Kidney epithelial cell (primary cell): ENCODE results near the gene ANKFN1. TPM values are rescaled to one million over a fixed set of nuclear protein-coding genes. Genes with fewer than 3 reads are reported as not detected.

Experiments used
- DNase-seq: peaks from one replicate; pipeline ENCODE4 v3.0.0-alpha.2; 2010; ENCODE audit warnings: low read depth
- H3K27me3 ChIP-seq: 2 replicates; pipeline ENCODE4 v1.6.0; 2011; ENCODE audit warnings: low read length; ENCODE audit not compliant: control insufficient read depth, insufficient read depth
- H3K36me3 ChIP-seq: 2 replicates; pipeline ENCODE4 v1.5.1; 2011; ENCODE audit warnings: low read length; ENCODE audit not compliant: control insufficient read depth, insufficient read depth
- H3K4me3 ChIP-seq: 2 replicates; pipeline ENCODE4 v1.5.1; 2011; ENCODE audit warnings: low read depth, mild to moderate bottlenecking, control low read depth, low read length
- total RNA-seq: library from RNA; depleted of rRNA; stranded (reverse); fragments of >200 nt; gene quantifications from 2 replicates; pipeline ENCODE4 v1.2.3, GENCODE V29; 2015
- TF ChIP-seq, protein P1 (sequence below): IDR thresholded peaks from 2 replicates; pipeline ENCODE4 v1.5.1; 2011; ENCODE audit warnings: mild to moderate bottlenecking, moderate library complexity, low read length, control low read depth, inconsistent platforms; ENCODE audit not compliant: insufficient read depth, poor library complexity, severe bottlenecking

Gene ANKFN1
- total RNA-seq, 1 donor from 2014 or later = not detected

DNA sequence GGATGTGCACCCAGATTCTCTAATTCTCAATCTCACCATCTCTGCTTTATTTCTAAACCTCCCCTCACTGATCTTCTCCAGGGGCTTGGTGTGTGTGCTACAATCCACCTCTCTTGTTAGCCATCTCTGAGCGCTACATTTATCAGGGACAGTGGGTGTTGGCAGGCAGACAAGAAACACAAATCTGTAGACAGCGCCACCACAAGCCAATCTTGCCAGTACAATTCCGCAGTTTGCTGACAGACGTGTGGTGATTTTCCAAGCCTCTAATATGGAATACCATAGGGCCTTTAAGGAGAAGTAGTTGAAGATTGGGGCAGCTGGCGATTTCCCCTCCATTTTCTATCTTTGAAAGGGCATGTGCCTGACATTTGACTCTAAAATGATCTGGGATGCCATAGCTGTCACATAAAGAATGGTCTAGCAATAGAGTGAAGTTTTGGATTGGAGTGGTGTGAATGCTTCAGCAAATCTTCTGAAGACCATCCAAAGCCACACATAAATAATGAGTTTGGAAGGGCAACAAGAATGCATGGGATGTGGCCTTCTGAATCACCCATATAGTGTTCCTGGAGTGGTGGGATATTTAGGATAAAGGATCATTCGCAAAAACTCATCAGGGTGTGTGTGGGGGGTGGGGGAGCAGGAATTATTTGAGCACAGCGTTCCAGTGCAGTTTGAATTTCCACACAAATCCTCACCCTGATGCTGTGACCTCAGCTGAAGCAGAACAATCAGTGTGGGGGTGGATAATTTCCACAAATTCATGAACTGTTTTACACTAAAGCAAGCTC, 12.0 kb upstream of the ANKFN1 start:
- no peak for DNase-seq
- Histone ChIP-seq H3K27me3 (no peaks in the 10 kb centered on the region), H3K4me3 (no peak overlapping the region), H3K36me3 (no peaks in the 10 kb centered on the region)
- TF ChIP-seq, protein P1, sequence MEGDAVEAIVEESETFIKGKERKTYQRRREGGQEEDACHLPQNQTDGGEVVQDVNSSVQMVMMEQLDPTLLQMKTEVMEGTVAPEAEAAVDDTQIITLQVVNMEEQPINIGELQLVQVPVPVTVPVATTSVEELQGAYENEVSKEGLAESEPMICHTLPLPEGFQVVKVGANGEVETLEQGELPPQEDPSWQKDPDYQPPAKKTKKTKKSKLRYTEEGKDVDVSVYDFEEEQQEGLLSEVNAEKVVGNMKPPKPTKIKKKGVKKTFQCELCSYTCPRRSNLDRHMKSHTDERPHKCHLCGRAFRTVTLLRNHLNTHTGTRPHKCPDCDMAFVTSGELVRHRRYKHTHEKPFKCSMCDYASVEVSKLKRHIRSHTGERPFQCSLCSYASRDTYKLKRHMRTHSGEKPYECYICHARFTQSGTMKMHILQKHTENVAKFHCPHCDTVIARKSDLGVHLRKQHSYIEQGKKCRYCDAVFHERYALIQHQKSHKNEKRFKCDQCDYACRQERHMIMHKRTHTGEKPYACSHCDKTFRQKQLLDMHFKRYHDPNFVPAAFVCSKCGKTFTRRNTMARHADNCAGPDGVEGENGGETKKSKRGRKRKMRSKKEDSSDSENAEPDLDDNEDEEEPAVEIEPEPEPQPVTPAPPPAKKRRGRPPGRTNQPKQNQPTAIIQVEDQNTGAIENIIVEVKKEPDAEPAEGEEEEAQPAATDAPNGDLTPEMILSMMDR = no peak

DNA sequence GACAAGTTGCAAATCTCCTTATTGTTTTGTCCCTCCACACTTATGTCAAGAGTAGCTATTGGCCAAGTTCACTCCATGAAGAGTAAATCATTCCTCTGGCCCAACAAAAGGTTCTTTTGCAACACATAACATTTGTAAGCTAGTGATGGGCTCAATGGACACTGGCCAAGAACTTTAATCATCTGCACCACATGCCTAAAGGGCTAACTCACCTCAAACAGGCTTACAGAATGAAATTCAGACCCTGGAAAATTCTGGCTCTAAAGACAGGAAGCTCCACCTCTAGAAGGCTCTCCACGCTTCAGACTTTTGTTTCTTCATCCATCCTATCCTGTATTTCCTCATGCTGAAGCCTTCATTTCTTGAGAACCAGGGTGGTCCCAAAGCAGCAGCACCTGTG, 10.9 kb upstream of the ANKFN1 start:
- Histone ChIP-seq H3K4me3 (no peak overlapping the region), H3K36me3 (no peaks in the 10 kb centered on the region), H3K27me3 (no peaks in the 10 kb centered on the region)
- TF ChIP-seq, protein P1 = no peak
- no peak for DNase-seq

DNA sequence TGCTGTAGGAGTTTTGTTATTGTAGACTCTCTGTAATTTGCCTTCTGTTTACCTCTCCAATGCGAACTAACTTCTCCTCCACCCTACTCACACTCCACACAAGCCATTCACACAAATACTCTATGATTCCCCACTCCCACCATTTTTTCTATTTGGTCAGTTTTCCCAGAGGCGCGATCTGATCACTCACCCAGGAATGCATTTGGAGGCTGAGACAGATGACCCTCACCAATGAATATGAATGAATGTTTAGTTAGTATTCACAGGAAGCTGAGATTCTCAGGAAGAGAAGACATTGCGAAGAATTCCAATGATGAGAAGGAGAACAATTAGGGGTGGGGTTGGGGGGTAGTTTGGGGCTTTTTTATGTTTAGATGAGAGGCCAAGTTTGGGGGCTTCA, 10.5 kb upstream of the ANKFN1 start:
- Histone ChIP-seq H3K4me3 (no peak overlapping the region), H3K36me3 (no peaks in the 10 kb centered on the region), H3K27me3 (no peaks in the 10 kb centered on the region)
- no peak for DNase-seq
- TF ChIP-seq, protein P1 = no peak

GRCh38 chr17:56144223-56144622, 9.1 kb upstream of the ANKFN1 start:
- H3K27me3 ChIP-seq = no peaks in the 10 kb centered on the region
- no peaks in the 10 kb centered on the region for H3K36me3 ChIP-seq
- TF ChIP-seq, protein P1 = no peak
- H3K4me3 ChIP-seq = no peak overlapping the region
- no peak for DNase-seq

- Histone ChIP-seq H3K36me3 (no peaks in the 10 kb centered on the region), H3K27me3 (no peaks in the 10 kb centered on the region), H3K4me3 (no peak overlapping the region)
- DNase-seq = no peak
- TF ChIP-seq, protein P1 = no peak
These were observed 6.7 kb upstream of the ANKFN1 start for GRCh38 chr17:56146534-56146933.

DNA sequence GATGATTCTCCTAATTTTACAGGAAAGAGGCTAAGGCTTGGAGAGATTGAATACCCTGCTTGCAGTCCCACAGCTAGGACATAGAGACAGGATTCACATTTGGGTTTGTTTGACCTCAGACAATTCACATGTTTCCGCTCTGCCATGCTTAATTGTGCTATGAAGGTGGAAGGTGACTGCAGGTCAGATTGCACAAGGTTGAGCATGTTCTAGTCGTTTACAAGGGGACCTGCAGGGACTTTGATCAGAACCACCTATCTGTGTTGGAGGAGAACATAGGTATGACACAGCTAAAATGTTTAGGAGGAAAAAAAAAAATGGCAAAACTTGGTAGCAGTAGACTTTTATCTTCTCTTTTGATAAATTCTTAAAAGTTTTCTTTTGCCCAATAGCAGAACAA, 4.9 kb upstream of the ANKFN1 start:
- no peaks in the 10 kb centered on the region for H3K27me3 ChIP-seq
- H3K36me3 ChIP-seq = no peaks in the 10 kb centered on the region

More for the DNA sequence above, 4.9 kb upstream of the ANKFN1 start:
- TF ChIP-seq, protein P1 = no peak
- no peak for DNase-seq
- H3K4me3 ChIP-seq = no peak overlapping the region
